ENCODE data around the gene BRAT1.
"Not testable (repeated sequence)": the region's sequence is repeated elsewhere in the genome, so short reads cannot be mapped to it uniquely, and the experiment has no call there.

Gene BRAT1

GRCh38 chr7:2542011-2542915 is 13.1 kb downstream of the BRAT1 start:
- Histone ChIP-seq H3K9ac (ENCODE audit: low read depth, low read length) (no peak overlapping the region), H3K36me3 (ENCODE audit: insufficient read depth, low read length) (peaks cover 77% of the 10 kb centered on the region), H3K9me3 (ENCODE audit: insufficient read depth, low read depth, low read length) (no peaks in the 10 kb centered on the region), H3K4me3 (ENCODE audit: low read length) (no peak overlapping the region), H3K4me1 (ENCODE audit: insufficient read depth, low read length) (no peaks in the 10 kb centered on the region), H3K27me3 (ENCODE audit: insufficient read depth, low read length) (no peaks in the 10 kb centered on the region), H3K27ac (ENCODE audit: low read depth, low read length) (no peak overlapping the region)
- WGBS, result 96% methylated on average over 25 of the region's 25 CpGs

- H3K27me3 ChIP-seq (ENCODE audit: insufficient read depth, low read length), result no peaks in the 10 kb centered on the region
- no peaks in the 10 kb centered on the region for H3K9me3 ChIP-seq (ENCODE audit: insufficient read depth, low read depth, low read length)
- no peaks in the 10 kb centered on the region for H3K4me1 ChIP-seq (ENCODE audit: insufficient read depth, low read length)
- H3K27ac ChIP-seq (ENCODE audit: low read depth, low read length), result no peak overlapping the region
- H3K4me3 ChIP-seq (ENCODE audit: low read length), result no peak overlapping the region
- WGBS, result 96% methylated on average over 40 of the region's 40 CpGs
- peaks cover 70% of the 10 kb centered on the region for H3K36me3 ChIP-seq (ENCODE audit: insufficient read depth, low read length)
- no peak overlapping the region for H3K9ac ChIP-seq (ENCODE audit: low read depth, low read length)
Observed at GRCh38 chr7:2541291-2542010, 13.9 kb downstream of the BRAT1 start.

- 96% methylated on average over 19 of the region's 19 CpGs for WGBS
- Histone ChIP-seq H3K9ac (ENCODE audit: low read depth, low read length) (no peak overlapping the region), H3K36me3 (ENCODE audit: insufficient read depth, low read length) (peaks cover 62% of the 10 kb centered on the region)
Observed at GRCh38 chr7:2540641-2541051, 14.7 kb downstream of the BRAT1 start.

GRCh38 chr7:2540133-2540532 is 15.2 kb downstream of the BRAT1 start:
- WGBS, result 95% methylated on average over 7 of the region's 7 CpGs
- Histone ChIP-seq H3K27me3 (ENCODE audit: insufficient read depth, low read length) (no peaks in the 10 kb centered on the region), H3K9me3 (ENCODE audit: insufficient read depth, low read depth, low read length) (no peaks in the 10 kb centered on the region), H3K36me3 (ENCODE audit: insufficient read depth, low read length) (peaks cover 60% of the 10 kb centered on the region), H3K9ac (ENCODE audit: low read depth, low read length) (no peak overlapping the region), H3K27ac (ENCODE audit: low read depth, low read length) (no peak overlapping the region), H3K4me1 (ENCODE audit: insufficient read depth, low read length) (no peaks in the 10 kb centered on the region), H3K4me3 (ENCODE audit: low read length) (no peak overlapping the region)

More at GRCh38 chr7:2540641-2541051, 14.7 kb downstream of the BRAT1 start:
- Histone ChIP-seq H3K9me3 (ENCODE audit: insufficient read depth, low read depth, low read length) (no peaks in the 10 kb centered on the region), H3K27ac (ENCODE audit: low read depth, low read length) (no peak overlapping the region), H3K27me3 (ENCODE audit: insufficient read depth, low read length) (no peaks in the 10 kb centered on the region), H3K4me3 (ENCODE audit: low read length) (no peak overlapping the region), H3K4me1 (ENCODE audit: insufficient read depth, low read length) (no peaks in the 10 kb centered on the region)

GRCh38 chr7:2539031-2539911 is 16.1 kb downstream of the BRAT1 start:
- H3K27me3 ChIP-seq (ENCODE audit: insufficient read depth, low read length), result no peaks in the 10 kb centered on the region
- no peak overlapping the region for H3K27ac ChIP-seq (ENCODE audit: low read depth, low read length)
- no peaks in the 10 kb centered on the region for H3K9me3 ChIP-seq (ENCODE audit: insufficient read depth, low read depth, low read length)
- H3K9ac ChIP-seq (ENCODE audit: low read depth, low read length), result no peak overlapping the region
- H3K4me3 ChIP-seq (ENCODE audit: low read length), result no peak overlapping the region
- no peaks in the 10 kb centered on the region for H3K4me1 ChIP-seq (ENCODE audit: insufficient read depth, low read length)
- peaks cover 53% of the 10 kb centered on the region for H3K36me3 ChIP-seq (ENCODE audit: insufficient read depth, low read length)
- 94% methylated on average over 32 of the region's 32 CpGs for WGBS

GRCh38 chr7:2537981-2538851 is 17.1 kb downstream of the BRAT1 start:
- Histone ChIP-seq H3K4me3 (ENCODE audit: low read length) (no peak overlapping the region), H3K9ac (ENCODE audit: low read depth, low read length) (no peak overlapping the region), H3K27ac (ENCODE audit: low read depth, low read length) (no peak overlapping the region), H3K27me3 (ENCODE audit: insufficient read depth, low read length) (no peaks in the 10 kb centered on the region), H3K9me3 (ENCODE audit: insufficient read depth, low read depth, low read length) (no peaks in the 10 kb centered on the region), H3K36me3 (ENCODE audit: insufficient read depth, low read length) (peaks cover 43% of the 10 kb centered on the region), H3K4me1 (ENCODE audit: insufficient read depth, low read length) (no peaks in the 10 kb centered on the region)
- 95% methylated on average over 47 of the region's 47 CpGs for WGBS

GRCh38 chr7:2535872-2536627 is 19.3 kb downstream of the BRAT1 start:
- not testable (repeated sequence) for H3K4me3 ChIP-seq (ENCODE audit: low read length); H3K27me3 ChIP-seq (ENCODE audit: insufficient read depth, low read length); H3K4me1 ChIP-seq (ENCODE audit: insufficient read depth, low read length); H3K9ac ChIP-seq (ENCODE audit: low read depth, low read length); H3K9me3 ChIP-seq (ENCODE audit: insufficient read depth, low read depth, low read length); H3K27ac ChIP-seq (ENCODE audit: low read depth, low read length)
- WGBS, result 89% methylated on average over 16 of the region's 19 CpGs
- peaks cover 26% of the 10 kb centered on the region for H3K36me3 ChIP-seq (ENCODE audit: insufficient read depth, low read length)

- WGBS, result 90% methylated on average over 25 of the region's 34 CpGs
- not testable (repeated sequence) for H3K27me3 ChIP-seq (ENCODE audit: insufficient read depth, low read length); H3K9me3 ChIP-seq (ENCODE audit: insufficient read depth, low read depth, low read length); H3K4me3 ChIP-seq (ENCODE audit: low read length); H3K4me1 ChIP-seq (ENCODE audit: insufficient read depth, low read length); H3K9ac ChIP-seq (ENCODE audit: low read depth, low read length); H3K27ac ChIP-seq (ENCODE audit: low read depth, low read length)
- peaks cover 17% of the 10 kb centered on the region for H3K36me3 ChIP-seq (ENCODE audit: insufficient read depth, low read length)
Observed at GRCh38 chr7:2534214-2534613, 21.1 kb downstream of the BRAT1 start.

GRCh38 chr7:2533566-2533965 is 21.8 kb downstream of the BRAT1 start:
- H3K27ac ChIP-seq (ENCODE audit: low read depth, low read length); H3K27me3 ChIP-seq (ENCODE audit: insufficient read depth, low read length); H3K9ac ChIP-seq (ENCODE audit: low read depth, low read length); H3K4me1 ChIP-seq (ENCODE audit: insufficient read depth, low read length); H3K9me3 ChIP-seq (ENCODE audit: insufficient read depth, low read depth, low read length); H3K4me3 ChIP-seq (ENCODE audit: low read length): not testable (repeated sequence)
- H3K36me3 ChIP-seq (ENCODE audit: insufficient read depth, low read length), result peaks cover 13% of the 10 kb centered on the region
- WGBS, result 40% methylated on average over 1 of the region's 8 CpGs

- WGBS, result 95% methylated on average over 5 of the region's 8 CpGs
- not testable (repeated sequence) for H3K9me3 ChIP-seq (ENCODE audit: insufficient read depth, low read depth, low read length); H3K27ac ChIP-seq (ENCODE audit: low read depth, low read length); H3K4me1 ChIP-seq (ENCODE audit: insufficient read depth, low read length); H3K4me3 ChIP-seq (ENCODE audit: low read length); H3K27me3 ChIP-seq (ENCODE audit: insufficient read depth, low read length); H3K9ac ChIP-seq (ENCODE audit: low read depth, low read length)
- H3K36me3 ChIP-seq (ENCODE audit: insufficient read depth, low read length), result peaks cover 12% of the 10 kb centered on the region; the same call in 1 of the 2 replicates
Observed at GRCh38 chr7:2532816-2533215, 22.5 kb downstream of the BRAT1 start.
